Smooth muscle cell (in vitro differentiated cells): ENCODE data around the gene ODC1. TPM values are rescaled to one million over a fixed set of nuclear protein-coding genes. Genes with fewer than 3 reads are reported as not detected.

Experiments
- DNase-seq: peaks from one replicate; lab custom pipeline; 2025; ENCODE audit not compliant: unreplicated experiment; lab: John Stamatoyannopoulos, UW
- H2AFZ ChIP-seq: fragments of 200-600 bp; sonication (generic); 2 replicates; pipeline ENCODE4 v1.6.0; 2016; ENCODE audit warnings: antibody characterized with exemption, low read depth, mild to moderate bottlenecking
- H3F3A ChIP-seq: fragments of 200-600 bp; sonication (generic); 2 replicates; pipeline ENCODE4 v1.6.0; 2017; ENCODE audit warnings: antibody characterized with exemption, low read depth
- H3K27ac ChIP-seq: fragments of 200-600 bp; sonication (generic); 2 replicates; pipeline ENCODE4 v1.5.1; 2016; ENCODE audit warnings: low read depth, mild to moderate bottlenecking
- H3K27me3 ChIP-seq: fragments of 200-600 bp; sonication (generic); 2 replicates; pipeline ENCODE4 v1.6.1; 2016; ENCODE audit warnings: low read depth, mild to moderate bottlenecking
- H3K36me3 ChIP-seq: fragments of 200-600 bp; sonication (generic); 2 replicates; pipeline ENCODE4 v1.5.1; 2016; ENCODE audit warnings: low read depth
- H3K4me1 ChIP-seq: fragments of 200-600 bp; sonication (generic); 2 replicates; pipeline ENCODE4 v1.5.1; 2016; ENCODE audit warnings: low read depth
- H3K4me2 ChIP-seq: fragments of 200-600 bp; sonication (generic); 2 replicates; pipeline ENCODE4 v1.6.0; 2016; ENCODE audit warnings: mild to moderate bottlenecking
- H3K4me3 ChIP-seq: fragments of 200-600 bp; sonication (generic); 2 replicates; pipeline ENCODE4 v1.5.1; 2016; ENCODE audit warnings: mild to moderate bottlenecking
- H3K79me2 ChIP-seq: fragments of 200-600 bp; sonication (generic); 2 replicates; pipeline ENCODE4 v1.6.0; 2016; ENCODE audit warnings: low read depth, mild to moderate bottlenecking
- H3K9ac ChIP-seq: fragments of 200-600 bp; sonication (generic); 2 replicates; pipeline ENCODE4 v1.6.0; 2016; ENCODE audit warnings: low read depth
- H3K9me3 ChIP-seq: fragments of 200-600 bp; sonication (generic); replicated peaks from 2 replicates; pipeline ENCODE4 v1.5.1; 2016; ENCODE audit warnings: low read depth
- H4K20me1 ChIP-seq: fragments of 200-600 bp; sonication (generic); 2 replicates; pipeline ENCODE4 v1.6.0; 2016; ENCODE audit warnings: low read depth
- CTCF ChIP-seq: fragments of 200-600 bp; sonication (generic); IDR thresholded peaks from 2 replicates; pipeline ENCODE4 v1.5.1; 2017; ENCODE audit warnings: borderline replicate concordance, mild to moderate bottlenecking, antibody characterized with exemption; ENCODE audit not compliant: insufficient read depth, poor library complexity, severe bottlenecking
- WGBS: methylation state at CpG from one replicate; pipeline ENCODE4 v1.1.7; 2016; ENCODE audit warnings: low lambda C conversion rate; 5-methylcytosine and 5-hydroxymethylcytosine counted together
- polyA plus RNA-seq: library from polyadenylated mRNA; unstranded; fragments of >200 nt; fragmentation: Nextera tagmentation; extraction: Ambion mirVana; gene quantifications from 2 replicates; pipeline ENCODE4 v1.2.1, GENCODE V29; 2016
- total RNA-seq: library from RNA; depleted of rRNA; stranded (reverse); fragments of >200 nt; gene quantifications from 2 replicates; pipeline ENCODE4 v1.2.3, GENCODE V29; 2014

Gene ODC1
- total and polyA plus RNA-seq, 2 experiments from 2014 or later, result 22.4 to 34.7 TPM

GRCh38 chr2:10425699-10426098 lies 22.4 kb downstream of the ODC1 start:
- H3K27me3 ChIP-seq, result no peaks in the 10 kb centered on the region

GRCh38 chr2:10424916-10425505 lies 23.1 kb downstream of the ODC1 start:
- Histone ChIP-seq H3K9ac (no peak overlapping the region), H3K27ac (no peak overlapping the region), H3K36me3 (no peaks in the 10 kb centered on the region), H4K20me1 (no peaks in the 10 kb centered on the region), H3K4me1 (no peaks in the 10 kb centered on the region), H2AFZ (no peak overlapping the region), H3K79me2 (no peaks in the 10 kb centered on the region), H3K9me3 (no peaks in the 10 kb centered on the region), H3F3A (no peaks in the 10 kb centered on the region), H3K4me2 (no peak overlapping the region), H3K27me3 (no peaks in the 10 kb centered on the region), H3K4me3 (no peak overlapping the region)
- DNase-seq, result no peak
- no peak for TF ChIP-seq CTCF
- WGBS, result 86% methylated on average over 8 of the region's 8 CpGs

More at GRCh38 chr2:10425699-10426098, 22.4 kb downstream of the ODC1 start:
- no peak overlapping the region for H3K4me3 ChIP-seq
- no peak overlapping the region for H3K27ac ChIP-seq
- no peaks in the 10 kb centered on the region for H3K9me3 ChIP-seq
- TF ChIP-seq CTCF, result no peak
- no peaks in the 10 kb centered on the region for H3K36me3 ChIP-seq
- H3K9ac ChIP-seq, result no peak overlapping the region
- no peaks in the 10 kb centered on the region for H3F3A ChIP-seq
- no peak for DNase-seq
- H3K79me2 ChIP-seq, result no peaks in the 10 kb centered on the region
- H2AFZ ChIP-seq, result no peak overlapping the region
- H3K4me1 ChIP-seq, result no peaks in the 10 kb centered on the region
- no peak overlapping the region for H3K4me2 ChIP-seq
- no peaks in the 10 kb centered on the region for H4K20me1 ChIP-seq
- 82% methylated on average over 10 of the region's 10 CpGs for WGBS

GRCh38 chr2:10424051-10424450 lies 24.1 kb downstream of the ODC1 start:
- Histone ChIP-seq H3K9me3 (no peaks in the 10 kb centered on the region), H3K9ac (no peak overlapping the region), H2AFZ (no peak overlapping the region), H3K27ac (no peak overlapping the region), H3K79me2 (no peaks in the 10 kb centered on the region), H3K4me1 (no peaks in the 10 kb centered on the region), H3K4me3 (no peak overlapping the region), H4K20me1 (no peaks in the 10 kb centered on the region), H3K27me3 (no peaks in the 10 kb centered on the region), H3F3A (no peaks in the 10 kb centered on the region), H3K4me2 (peak overlapping the region; percentile 55), H3K36me3 (no peaks in the 10 kb centered on the region)
- WGBS, result 54% methylated on average over 11 of the region's 11 CpGs
- peak; percentile 13 for DNase-seq
- no peak for TF ChIP-seq CTCF

- Histone ChIP-seq H3K9ac (no peak overlapping the region), H2AFZ (no peak overlapping the region), H3K4me2 (no peak overlapping the region), H3K36me3 (no peaks in the 10 kb centered on the region), H3K4me1 (no peaks in the 10 kb centered on the region), H3K4me3 (no peak overlapping the region), H3K79me2 (no peaks in the 10 kb centered on the region), H3K9me3 (no peaks in the 10 kb centered on the region), H3K27ac (no peak overlapping the region), H3F3A (no peaks in the 10 kb centered on the region), H3K27me3 (no peaks in the 10 kb centered on the region), H4K20me1 (no peaks in the 10 kb centered on the region)
- TF ChIP-seq CTCF, result no peak
- DNase-seq, result no peak
- 86% methylated on average over 6 of the region's 6 CpGs for WGBS
Observed at GRCh38 chr2:10423400-10423774, 24.7 kb downstream of the ODC1 start.
